ENCODE data around the gene TRMT10B. TPM values are rescaled to one million over a fixed set of nuclear protein-coding genes. Genes with fewer than 3 reads are reported as not detected.

Gene TRMT10B
- polyA plus RNA-seq, 2 of the 4 experiments (the other 2 are of a cell fraction) = 6.5 to 10.1 TPM

DNA sequence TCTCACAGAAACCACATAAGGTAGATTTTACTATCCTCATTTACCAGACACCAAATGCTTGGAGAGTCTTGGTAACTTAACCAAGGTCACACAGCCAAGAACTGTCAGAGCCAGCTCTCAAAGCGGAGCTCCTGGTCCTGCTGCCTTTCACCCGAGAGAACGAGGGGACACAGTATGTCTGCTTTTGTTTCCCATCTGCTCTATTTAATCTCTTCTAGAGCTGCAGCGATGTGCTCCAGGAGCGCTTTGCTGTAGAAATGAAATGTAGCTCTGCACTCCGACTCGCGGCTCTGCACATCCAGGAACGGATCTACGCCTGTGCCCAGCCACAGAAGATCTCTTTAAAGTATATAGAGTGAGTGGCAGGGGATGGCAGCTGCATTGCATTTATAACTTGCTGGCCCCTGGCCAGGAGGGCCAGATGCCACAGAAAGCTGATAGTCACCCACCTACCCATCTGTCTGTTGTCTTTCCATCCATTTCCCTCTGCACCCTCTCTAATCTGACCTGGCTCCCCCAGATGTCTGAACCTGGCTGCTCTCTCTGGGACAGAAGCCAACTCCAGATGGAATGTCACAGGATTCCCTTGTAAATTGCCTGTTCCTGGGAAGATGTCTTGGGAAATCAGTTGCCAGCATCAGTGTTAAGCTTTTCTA, 21.4 kb upstream of the TRMT10B start:
- Histone ChIP-seq H3K4me3 (no peak overlapping the region), H3K4me1 (no peaks in the 10 kb centered on the region), H3K9me3 (no peaks in the 10 kb centered on the region), H3K27ac (no peak overlapping the region), H3K4me2 (no peak overlapping the region)
- TF ChIP-seq ZNF302 (CRISPR knock-in tag; IDR thresholded peaks at IDR 0.05) (no peak), NR3C1 (IDR thresholded peaks at IDR 0.05) (no peak), EHF (CRISPR knock-in tag; IDR thresholded peaks at IDR 0.05) (no peak)
- TF ChIP-seq, protein P1, sequence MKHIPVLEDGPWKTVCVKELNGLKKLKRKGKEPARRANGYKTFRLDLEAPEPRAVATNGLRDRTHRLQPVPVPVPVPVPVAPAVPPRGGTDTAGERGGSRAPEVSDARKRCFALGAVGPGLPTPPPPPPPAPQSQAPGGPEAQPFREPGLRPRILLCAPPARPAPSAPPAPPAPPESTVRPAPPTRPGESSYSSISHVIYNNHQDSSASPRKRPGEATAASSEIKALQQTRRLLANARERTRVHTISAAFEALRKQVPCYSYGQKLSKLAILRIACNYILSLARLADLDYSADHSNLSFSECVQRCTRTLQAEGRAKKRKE (CRISPR knock-in tag; IDR thresholded peaks at IDR 0.05; ENCODE audit: low read depth) = no peak
- CTCF ChIA-PET = interaction anchor here (0.7 to 1.6 kb wide), 4 partner anchors 14 to 95 kb away, joined by 3 to 5 read pairs (median 4); no protein-coding TSS in a partner anchor
- ATAC-seq (no peak; a peak in 1 of 6 replicates), DNase-seq (ENCODE audit: low read depth in 1 of 2, low spot score in 1 of 2) (no peak), FAIRE-seq (no peak)
- POLR2A ChIA-PET = no interaction called here
- 63% methylated on average over 10 of the region's 10 CpGs for WGBS (ENCODE audit: missing lambda C conversion rate)

DNA sequence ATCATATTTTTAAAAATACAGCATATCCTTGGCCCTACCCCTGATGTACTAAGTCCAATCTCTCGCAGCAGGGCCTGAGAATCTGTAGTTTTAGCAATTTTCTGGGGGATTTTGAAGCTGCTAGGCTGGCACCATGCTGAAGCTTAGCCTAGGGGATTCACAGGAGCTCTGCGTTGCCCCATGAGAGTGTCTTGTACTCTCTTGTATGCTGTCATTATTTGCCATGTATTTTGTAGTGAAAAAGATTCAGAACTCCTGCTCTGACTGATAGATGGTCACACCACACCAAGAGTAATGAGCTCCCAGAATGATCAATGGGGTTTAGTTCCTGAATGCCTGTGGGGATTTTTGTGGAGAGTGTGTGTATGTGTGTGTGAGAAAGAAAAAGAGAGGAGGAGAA, 20.7 kb upstream of the TRMT10B start:
- ATAC-seq = no peak
- Histone ChIP-seq H3K4me1 (no peaks in the 10 kb centered on the region), H3K4me3 (no peak overlapping the region), H3K4me2 (no peak overlapping the region), H3K9me3 (no peaks in the 10 kb centered on the region), H3K27ac (no peak overlapping the region)
- 11% methylated on average over 2 of the region's 2 CpGs for WGBS (ENCODE audit: missing lambda C conversion rate)
- CTCF ChIA-PET = interaction anchor here (0.7 to 1.6 kb wide), 5 partner anchors 9 to 95 kb away, joined by 3 to 5 read pairs (median 3); no protein-coding TSS in a partner anchor
- no peak for TF ChIP-seq KDM5A (IDR thresholded peaks at IDR 0.05)
- TF ChIP-seq BHLHE40 (IDR thresholded peaks at IDR 0.05; ENCODE audit: low read depth, low read length) = no peak
- TF ChIP-seq RFX5 (IDR thresholded peaks at IDR 0.05) = no peak
- no peak for TF ChIP-seq SMC3 (IDR thresholded peaks at IDR 0.05)
- TF ChIP-seq SREBF2 (IDR thresholded peaks at IDR 0.05) = no peak
- TF ChIP-seq, protein P2, sequence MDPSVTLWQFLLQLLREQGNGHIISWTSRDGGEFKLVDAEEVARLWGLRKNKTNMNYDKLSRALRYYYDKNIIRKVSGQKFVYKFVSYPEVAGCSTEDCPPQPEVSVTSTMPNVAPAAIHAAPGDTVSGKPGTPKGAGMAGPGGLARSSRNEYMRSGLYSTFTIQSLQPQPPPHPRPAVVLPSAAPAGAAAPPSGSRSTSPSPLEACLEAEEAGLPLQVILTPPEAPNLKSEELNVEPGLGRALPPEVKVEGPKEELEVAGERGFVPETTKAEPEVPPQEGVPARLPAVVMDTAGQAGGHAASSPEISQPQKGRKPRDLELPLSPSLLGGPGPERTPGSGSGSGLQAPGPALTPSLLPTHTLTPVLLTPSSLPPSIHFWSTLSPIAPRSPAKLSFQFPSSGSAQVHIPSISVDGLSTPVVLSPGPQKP (IDR thresholded peaks at IDR 0.05; ENCODE audit: low read depth, low read length) = no peak
- no peak for TF ChIP-seq JUNB (IDR thresholded peaks at IDR 0.05)
- TF ChIP-seq, protein P3, sequence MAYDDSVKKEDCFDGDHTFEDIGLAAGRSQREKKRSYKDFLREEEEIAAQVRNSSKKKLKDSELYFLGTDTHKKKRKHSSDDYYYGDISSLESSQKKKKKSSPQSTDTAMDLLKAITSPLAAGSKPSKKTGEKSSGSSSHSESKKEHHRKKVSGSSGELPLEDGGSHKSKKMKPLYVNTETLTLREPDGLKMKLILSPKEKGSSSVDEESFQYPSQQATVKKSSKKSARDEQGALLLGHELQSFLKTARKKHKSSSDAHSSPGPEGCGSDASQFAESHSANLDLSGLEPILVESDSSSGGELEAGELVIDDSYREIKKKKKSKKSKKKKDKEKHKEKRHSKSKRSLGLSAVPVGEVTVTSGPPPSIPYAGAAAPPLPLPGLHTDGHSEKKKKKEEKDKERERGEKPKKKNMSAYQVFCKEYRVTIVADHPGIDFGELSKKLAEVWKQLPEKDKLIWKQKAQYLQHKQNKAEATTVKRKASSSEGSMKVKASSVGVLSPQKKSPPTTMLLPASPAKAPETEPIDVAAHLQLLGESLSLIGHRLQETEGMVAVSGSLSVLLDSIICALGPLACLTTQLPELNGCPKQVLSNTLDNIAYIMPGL (CRISPR knock-in tag; IDR thresholded peaks at IDR 0.05; ENCODE audit: borderline replicate concordance) = no peak
- no peak for TF ChIP-seq HOXB13 (CRISPR knock-in tag; IDR thresholded peaks at IDR 0.05; ENCODE audit: low read depth)
- no peak for TF ChIP-seq MYC (IDR thresholded peaks at IDR 0.05; ENCODE audit: borderline replicate concordance, low read length)
- TF ChIP-seq EP300 (IDR thresholded peaks at IDR 0.05) = no peak
- no peak for TF ChIP-seq EHF (CRISPR knock-in tag; IDR thresholded peaks at IDR 0.05)
- no peak for TF ChIP-seq ZC3H11A (IDR thresholded peaks at IDR 0.05)
- no peak for TF ChIP-seq CEBPB (IDR thresholded peaks at IDR 0.05)
- no peak for TF ChIP-seq CHD4 (IDR thresholded peaks at IDR 0.05; ENCODE audit: borderline replicate concordance)
- TF ChIP-seq POLR2AphosphoS2 (conservative IDR thresholded peaks at IDR 0.05; ENCODE audit: low read length) = no peak
- TF ChIP-seq JUN (IDR thresholded peaks at IDR 0.05) = no peak
- no peak for DNase-seq (ENCODE audit: low read depth in 1 of 2, low spot score in 1 of 2)
- FAIRE-seq = no peak
- POLR2A ChIA-PET = no interaction called here

DNA sequence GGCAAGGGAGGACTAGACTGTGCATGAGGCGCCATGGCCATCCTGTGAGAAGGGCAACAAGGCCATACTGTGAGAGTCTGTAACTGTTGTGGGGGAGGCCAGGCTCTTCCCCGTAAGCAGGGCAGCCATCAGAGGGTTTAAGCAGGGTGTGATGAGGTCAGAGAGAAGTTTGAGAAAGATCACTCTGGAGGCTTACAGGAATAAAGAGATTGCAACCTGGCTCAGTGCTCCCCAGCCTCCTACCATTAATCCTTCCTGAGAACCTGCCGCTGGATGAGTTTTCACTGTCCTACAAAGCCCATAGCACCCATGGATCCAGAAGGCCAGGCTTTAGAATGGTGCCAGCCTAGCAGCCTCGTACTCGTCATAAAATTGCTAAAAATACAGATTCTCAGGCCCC, 14.4 kb upstream of the TRMT10B start:
- 64% methylated on average over 5 of the region's 5 CpGs for WGBS (ENCODE audit: missing lambda C conversion rate)
- no peaks in the 10 kb centered on the region for H3K4me1 ChIP-seq
- POLR2A ChIA-PET = no interaction called here
- DNase-seq (ENCODE audit: low read depth in 1 of 2, low spot score in 1 of 2) = no peak
- CTCF ChIA-PET = no interaction called here
- H3K4me3 ChIP-seq = no peak overlapping the region
- no peak overlapping the region for H3K27ac ChIP-seq
- ATAC-seq = no peak
- no peak overlapping the region for H3K4me2 ChIP-seq
- FAIRE-seq = no peak
- no peaks in the 10 kb centered on the region for H3K9me3 ChIP-seq
- TF ChIP-seq, protein P1 (CRISPR knock-in tag; IDR thresholded peaks at IDR 0.05; ENCODE audit: low read depth) = no peak
- TF ChIP-seq RAD21 (conservative IDR thresholded peaks at IDR 0.05 in 1 of 2, IDR thresholded peaks at IDR 0.05 in 1 of 2) = no peak
- TF ChIP-seq KDM5A (IDR thresholded peaks at IDR 0.05) = no peak
- TF ChIP-seq JUNB (IDR thresholded peaks at IDR 0.05) = no peak
- no peak for TF ChIP-seq POLR2AphosphoS2 (conservative IDR thresholded peaks at IDR 0.05; ENCODE audit: low read length)
- TF ChIP-seq CEBPB (IDR thresholded peaks at IDR 0.05) = no peak
- TF ChIP-seq, protein P4, sequence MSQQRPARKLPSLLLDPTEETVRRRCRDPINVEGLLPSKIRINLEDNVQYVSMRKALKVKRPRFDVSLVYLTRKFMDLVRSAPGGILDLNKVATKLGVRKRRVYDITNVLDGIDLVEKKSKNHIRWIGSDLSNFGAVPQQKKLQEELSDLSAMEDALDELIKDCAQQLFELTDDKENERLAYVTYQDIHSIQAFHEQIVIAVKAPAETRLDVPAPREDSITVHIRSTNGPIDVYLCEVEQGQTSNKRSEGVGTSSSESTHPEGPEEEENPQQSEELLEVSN (IDR thresholded peaks at IDR 0.05; ENCODE audit: borderline replicate concordance, low read depth) = no peak
- no peak for TF ChIP-seq CBX8 (IDR thresholded peaks at IDR 0.05)
- TF ChIP-seq, protein P5, sequence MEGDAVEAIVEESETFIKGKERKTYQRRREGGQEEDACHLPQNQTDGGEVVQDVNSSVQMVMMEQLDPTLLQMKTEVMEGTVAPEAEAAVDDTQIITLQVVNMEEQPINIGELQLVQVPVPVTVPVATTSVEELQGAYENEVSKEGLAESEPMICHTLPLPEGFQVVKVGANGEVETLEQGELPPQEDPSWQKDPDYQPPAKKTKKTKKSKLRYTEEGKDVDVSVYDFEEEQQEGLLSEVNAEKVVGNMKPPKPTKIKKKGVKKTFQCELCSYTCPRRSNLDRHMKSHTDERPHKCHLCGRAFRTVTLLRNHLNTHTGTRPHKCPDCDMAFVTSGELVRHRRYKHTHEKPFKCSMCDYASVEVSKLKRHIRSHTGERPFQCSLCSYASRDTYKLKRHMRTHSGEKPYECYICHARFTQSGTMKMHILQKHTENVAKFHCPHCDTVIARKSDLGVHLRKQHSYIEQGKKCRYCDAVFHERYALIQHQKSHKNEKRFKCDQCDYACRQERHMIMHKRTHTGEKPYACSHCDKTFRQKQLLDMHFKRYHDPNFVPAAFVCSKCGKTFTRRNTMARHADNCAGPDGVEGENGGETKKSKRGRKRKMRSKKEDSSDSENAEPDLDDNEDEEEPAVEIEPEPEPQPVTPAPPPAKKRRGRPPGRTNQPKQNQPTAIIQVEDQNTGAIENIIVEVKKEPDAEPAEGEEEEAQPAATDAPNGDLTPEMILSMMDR (IDR thresholded peaks at IDR 0.05) = no peak

All from A549 (cell line).